C4-2B (cell line): Measurements from ENCODE around the gene COPB2.

ENCODE experiments used
- ZFX ChIP-seq: fragments of 450-650 bp; IDR thresholded peaks from 2 replicates; pipeline ENCODE4 v1.6.1; 2017
- TF ChIP-seq, protein P1 (sequence below): fragments of 450-650 bp; conservative IDR thresholded peaks from 2 replicates; pipeline ENCODE4 v1.5.1; 2017; ENCODE audit warnings: mild to moderate bottlenecking

DNA sequence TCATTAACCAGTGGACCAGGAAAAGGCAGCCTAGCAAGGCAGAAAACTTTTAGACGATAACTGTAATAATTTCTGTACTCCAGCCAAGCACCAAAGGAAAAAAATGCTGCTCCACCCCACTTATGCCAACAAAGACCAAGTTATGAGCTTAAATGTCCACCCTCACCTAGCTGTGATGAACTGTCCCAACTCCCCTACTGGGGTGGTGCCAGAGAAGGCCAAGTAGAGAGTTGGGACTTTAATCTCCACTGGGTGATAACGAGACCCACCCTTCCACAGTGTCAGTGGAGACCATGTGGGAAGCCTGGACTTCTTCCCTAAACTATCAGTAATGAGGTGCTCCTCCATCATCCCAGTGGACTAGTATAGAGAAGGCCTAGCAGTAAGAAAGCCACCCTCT lies 33.8 kb upstream of the COPB2 start:
- TF ChIP-seq, protein P1, sequence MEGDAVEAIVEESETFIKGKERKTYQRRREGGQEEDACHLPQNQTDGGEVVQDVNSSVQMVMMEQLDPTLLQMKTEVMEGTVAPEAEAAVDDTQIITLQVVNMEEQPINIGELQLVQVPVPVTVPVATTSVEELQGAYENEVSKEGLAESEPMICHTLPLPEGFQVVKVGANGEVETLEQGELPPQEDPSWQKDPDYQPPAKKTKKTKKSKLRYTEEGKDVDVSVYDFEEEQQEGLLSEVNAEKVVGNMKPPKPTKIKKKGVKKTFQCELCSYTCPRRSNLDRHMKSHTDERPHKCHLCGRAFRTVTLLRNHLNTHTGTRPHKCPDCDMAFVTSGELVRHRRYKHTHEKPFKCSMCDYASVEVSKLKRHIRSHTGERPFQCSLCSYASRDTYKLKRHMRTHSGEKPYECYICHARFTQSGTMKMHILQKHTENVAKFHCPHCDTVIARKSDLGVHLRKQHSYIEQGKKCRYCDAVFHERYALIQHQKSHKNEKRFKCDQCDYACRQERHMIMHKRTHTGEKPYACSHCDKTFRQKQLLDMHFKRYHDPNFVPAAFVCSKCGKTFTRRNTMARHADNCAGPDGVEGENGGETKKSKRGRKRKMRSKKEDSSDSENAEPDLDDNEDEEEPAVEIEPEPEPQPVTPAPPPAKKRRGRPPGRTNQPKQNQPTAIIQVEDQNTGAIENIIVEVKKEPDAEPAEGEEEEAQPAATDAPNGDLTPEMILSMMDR: no peak
- no peak for TF ChIP-seq ZFX
